ENCODE results near the gene CBLC.
A peak's percentile ranks its signal among the peaks of the same experiment; 100 is the strongest.
"Not testable (repeated sequence)": the region's sequence is repeated elsewhere in the genome, so short reads cannot be mapped to it uniquely, and the experiment has no call there.

CBLC gene

GRCh38 chr19:44819246-44819832, 41.6 kb downstream of the CBLC start:
- DNase-seq (ENCODE audit: low spot score), result no peak

GRCh38 chr19:44820648-44821609, 43.2 kb downstream of the CBLC start:
- DNase-seq (ENCODE audit: low spot score), result no peak

- no peak for DNase-seq (ENCODE audit: low spot score)
Measured at GRCh38 chr19:44822177-44822576, 44.5 kb downstream of the CBLC start.

GRCh38 chr19:44822670-44823372, 45.1 kb downstream of the CBLC start:
- DNase-seq (ENCODE audit: low spot score), result no peak

GRCh38 chr19:44823373-44823698, 45.6 kb downstream of the CBLC start:
- DNase-seq (ENCODE audit: low spot score), result no peak

- no peak for DNase-seq (ENCODE audit: low spot score)
Measured at GRCh38 chr19:44824761-44825160, 47.1 kb downstream of the CBLC start.

GRCh38 chr19:44832875-44833274, 55.2 kb downstream of the CBLC start:
- DNase-seq (ENCODE audit: low spot score), result not testable (repeated sequence)

- DNase-seq (ENCODE audit: low spot score), result not testable (repeated sequence)
Measured at GRCh38 chr19:44834399-44834798, 56.7 kb downstream of the CBLC start.

- DNase-seq (ENCODE audit: low spot score), result no peak
Measured at GRCh38 chr19:44839276-44839675, 61.6 kb downstream of the CBLC start.

GRCh38 chr19:44840811-44841210, 63.1 kb downstream of the CBLC start:
- no peak for DNase-seq (ENCODE audit: low spot score)

- no peak for DNase-seq (ENCODE audit: low spot score)
Measured at GRCh38 chr19:44841231-44841630, 63.5 kb downstream of the CBLC start.

GRCh38 chr19:44845286-44845611, 67.6 kb downstream of the CBLC start:
- no peak for DNase-seq (ENCODE audit: low spot score)

GRCh38 chr19:44845612-44846454, 68.1 kb downstream of the CBLC start, which contains the start of gene NECTIN2:
TSS of gene NECTIN2 (plus strand) at chr19:44846297. CDS start at chr19:44846526, 229 bp downstream.
- peak; percentile 81 for DNase-seq (ENCODE audit: low spot score)

- DNase-seq (ENCODE audit: low spot score), result no peak
Measured at GRCh38 chr19:44846455-44847143, 68.9 kb downstream of the CBLC start.

GRCh38 chr19:44847144-44848035, 69.7 kb downstream of the CBLC start:
- DNase-seq (ENCODE audit: low spot score), result no peak

- DNase-seq (ENCODE audit: low spot score), result peak; percentile 11
Measured at GRCh38 chr19:44848036-44848811, 70.5 kb downstream of the CBLC start.

- DNase-seq (ENCODE audit: low spot score), result no peak
Measured at GRCh38 chr19:44848812-44849447, 71.2 kb downstream of the CBLC start.

Data from pons (tissue), 1 donor.